GM23338 (cell line): ENCODE data around the gene TNFRSF17. TPM values are rescaled to one million over a fixed set of nuclear protein-coding genes. Genes with fewer than 3 reads are reported as not detected.

Experiments
- ATAC-seq: fragments of 200-7000 bp; cut with Tn5 transposase; 3 replicates; pipeline ENCODE4 v1.9.1; 2020
- DNase-seq: peaks from one replicate; pipeline ENCODE4 v3.0.0-alpha.2; 2015; ENCODE audit warnings: low spot score
- H2AFZ ChIP-seq: fragments of 200-600 bp; sonication (generic); 2 replicates; pipeline ENCODE4 v1.8.0; 2016; ENCODE audit warnings: antibody characterized with exemption, mild to moderate bottlenecking, moderate library complexity
- H3F3A ChIP-seq: fragments of 200-600 bp; sonication (generic); replicated peaks from 2 replicates; pipeline ENCODE4 v1.8.0; 2017; ENCODE audit warnings: antibody characterized with exemption, mixed run types, low read depth
- H3K27ac ChIP-seq: fragments of 200-600 bp; sonication (generic); 2 replicates; pipeline ENCODE4 v1.6.1; 2016; ENCODE audit warnings: low read depth
- H3K27me3 ChIP-seq: fragments of 200-600 bp; sonication (generic); 2 replicates; pipeline ENCODE4 v1.8.0; 2016; ENCODE audit warnings: mild to moderate bottlenecking, mixed run types, moderate library complexity; ENCODE audit not compliant: insufficient read depth
- H3K36me3 ChIP-seq: fragments of 200-600 bp; sonication (generic); 2 replicates; pipeline ENCODE4 v1.8.0; 2016; ENCODE audit warnings: mild to moderate bottlenecking; ENCODE audit not compliant: insufficient read depth
- H3K4me1 ChIP-seq: fragments of 200-600 bp; sonication (generic); 2 replicates; pipeline ENCODE4 v1.8.0; 2016; ENCODE audit warnings: mild to moderate bottlenecking, moderate library complexity; ENCODE audit not compliant: insufficient read depth
- H3K4me2 ChIP-seq: fragments of 200-600 bp; sonication (generic); 2 replicates; pipeline ENCODE4 v1.7.1; 2017; ENCODE audit warnings: mixed run types
- H3K4me3 ChIP-seq: fragments of 200-600 bp; sonication (generic); 2 replicates; pipeline ENCODE4 v1.6.1; 2016; ENCODE audit warnings: mixed run types
- H3K79me2 ChIP-seq: fragments of 200-600 bp; sonication (generic); replicated peaks from 2 replicates; pipeline ENCODE4 v1.8.0; 2017; ENCODE audit warnings: mild to moderate bottlenecking; ENCODE audit not compliant: insufficient read depth
- H3K9me2 ChIP-seq: fragments of 200-600 bp; sonication (generic); 2 replicates; pipeline ENCODE4 v1.8.0; 2017; ENCODE audit not compliant: insufficient read depth
- H4K20me1 ChIP-seq: fragments of 200-600 bp; sonication (generic); replicated peaks from 2 replicates; pipeline ENCODE4 v1.8.0; 2017; ENCODE audit warnings: mild to moderate bottlenecking; ENCODE audit not compliant: insufficient read depth
- H3K27ac Mint-ChIP-seq: 2 replicates; pipeline ENCODE4 v1.8.0; 2020; ENCODE audit warnings: inconsistent platforms, mild to moderate bottlenecking, moderate library complexity, mixed read lengths
- H3K27me3 Mint-ChIP-seq: 3 replicates; pipeline ENCODE4 v1.8.0; 2022; ENCODE audit warnings: low read depth, mild to moderate bottlenecking, moderate library complexity, mixed read lengths, inconsistent platforms; ENCODE audit not compliant: insufficient read depth, poor library complexity
- H3K36me3 Mint-ChIP-seq: 3 replicates; pipeline ENCODE4 v1.8.0; 2021; ENCODE audit warnings: low read depth, mild to moderate bottlenecking, inconsistent platforms, moderate library complexity, mixed read lengths
- H3K4me1 Mint-ChIP-seq: 3 replicates; pipeline ENCODE4 v1.8.0; 2020; ENCODE audit warnings: mild to moderate bottlenecking, inconsistent platforms, mixed read lengths
- H3K4me3 Mint-ChIP-seq: 3 replicates; pipeline ENCODE4 v1.8.0; 2021; ENCODE audit warnings: moderate library complexity, mild to moderate bottlenecking, inconsistent platforms, mixed read lengths
- H3K9me3 Mint-ChIP-seq: 3 replicates; pipeline ENCODE4 v1.8.0; 2020; ENCODE audit warnings: moderate library complexity, mild to moderate bottlenecking, inconsistent platforms, mixed read lengths
- CREB1 ChIP-seq: fragments of 250-450 bp; sonication (Bioruptor Pico); IDR thresholded peaks from 2 replicates; pipeline ENCODE4 v1.5.0; 2020; ENCODE audit warnings: low read depth, mild to moderate bottlenecking, moderate library complexity
- EZH2 ChIP-seq: fragments of 200-600 bp; sonication (generic); IDR thresholded peaks from one replicate; pipeline ENCODE4 v1.8.0; 2017; ENCODE audit warnings: antibody characterized with exemption, mild to moderate bottlenecking, low read depth; ENCODE audit not compliant: unreplicated experiment
- EZH2phosphoT487 ChIP-seq: fragments of 200-600 bp; sonication (generic); IDR thresholded peaks from one replicate; pipeline ENCODE4 v1.8.1; 2018; ENCODE audit warnings: antibody characterized with exemption; ENCODE audit not compliant: unreplicated experiment
- JUNB ChIP-seq: IDR thresholded peaks from one replicate; pipeline ENCODE4 v1.6.1; 2016; ENCODE audit warnings: antibody characterized with exemption; ENCODE audit not compliant: unreplicated experiment
- NANOG ChIP-seq: IDR thresholded peaks from 2 replicates; pipeline ENCODE4 v1.6.1; 2016; ENCODE audit warnings: antibody characterized with exemption, borderline replicate concordance
- POLR2AphosphoS5 ChIP-seq: IDR thresholded peaks from 2 replicates; pipeline ENCODE4 v1.6.1; 2016; ENCODE audit warnings: antibody characterized with exemption, low read depth
- STAT1 ChIP-seq: IDR thresholded peaks from one replicate; pipeline ENCODE4 v1.6.1; 2016; ENCODE audit warnings: antibody characterized with exemption; ENCODE audit not compliant: unreplicated experiment
- ZNF114 ChIP-seq: fragments of 250-450 bp; sonication (Bioruptor Pico); IDR thresholded peaks from 2 replicates; pipeline ENCODE4 v1.5.0; 2020; ENCODE audit warnings: mild to moderate bottlenecking, moderate library complexity
- ZNF331 ChIP-seq: fragments of 250-450 bp; sonication (Bioruptor Pico); IDR thresholded peaks from 2 replicates; pipeline ENCODE4 v1.5.0; 2020; ENCODE audit warnings: low read depth, mild to moderate bottlenecking, moderate library complexity
- ZNF462 ChIP-seq: fragments of 250-450 bp; sonication (Bioruptor Pico); IDR thresholded peaks from 2 replicates; pipeline ENCODE4 v1.5.0; 2020; ENCODE audit warnings: mild to moderate bottlenecking, moderate library complexity
- polyA plus RNA-seq: library from polyadenylated mRNA; unstranded; fragments of >200 nt; fragmentation: Nextera tagmentation; extraction: Ambion mirVana; gene quantifications from 2 replicates; pipeline ENCODE4 v1.2.1, GENCODE V29; 2016
- total RNA-seq: library from RNA; depleted of rRNA; stranded (reverse); fragments of >200 nt; shearing (Covaris generic); gene quantifications from 2 replicates; pipeline ENCODE4 v1.2.3, GENCODE V29; 2014
- TF ChIP-seq, protein P1 (sequence below): IDR thresholded peaks from one replicate; pipeline ENCODE4 v1.6.1; 2018; ENCODE audit warnings: antibody characterized with exemption; ENCODE audit not compliant: unreplicated experiment
- TF ChIP-seq, protein P2 (sequence below), 2 experiments: fragments of 200-600 bp in 1 of 2; sonication (generic) in 1 of 2; conservative IDR thresholded peaks; 2 replicates each; pipeline versions ENCODE4 v1.5.1 to v1.6.1; 2016 to 2017; ENCODE audit warnings: antibody characterized with exemption in 2 of 2, low read depth in 2 of 2, mild to moderate bottlenecking in 2 of 2, moderate library complexity in 1 of 2
- TF ChIP-seq, protein P3 (sequence below): IDR thresholded peaks from 2 replicates; pipeline ENCODE4 v1.6.1; 2016; ENCODE audit warnings: antibody characterized with exemption

The TNFRSF17 gene
- total and polyA plus RNA-seq, 2 experiments from 2014 or later = not detected

GRCh38 chr16:11994143-11995119 is 29.4 kb downstream of the TNFRSF17 start:
- H3K4me1 Mint-ChIP-seq = peaks cover 10% of the 10 kb centered on the region
- DNase-seq (no peak), ATAC-seq (no peak)
- Histone ChIP-seq H3F3A (no peaks in the 10 kb centered on the region), H2AFZ (no peak overlapping the region), H4K20me1 (no peaks in the 10 kb centered on the region), H3K4me2 (no peak overlapping the region), H3K4me3 (no peak overlapping the region), H3K79me2 (no peaks in the 10 kb centered on the region), H3K36me3 (no peaks in the 10 kb centered on the region), H3K27ac (no peak overlapping the region), H3K27me3 (no peaks in the 10 kb centered on the region), H3K9me2 (no peaks in the 10 kb centered on the region), H3K4me1 (0 out of 2 replicates have a peak, but pooled peaks cover 4% of the 10 kb centered on the region)
- no peak overlapping the region for H3K4me3 Mint-ChIP-seq
- H3K9me3 Mint-ChIP-seq = no peaks in the 10 kb centered on the region
- TF ChIP-seq ZNF114 (CRISPR knock-in tag) (no peak), JUNB (no peak), EZH2phosphoT487 (no peak), NANOG (no peak), ZNF462 (CRISPR knock-in tag) (no peak), ZNF331 (CRISPR knock-in tag) (no peak), CREB1 (no peak), STAT1 (no peak), POLR2AphosphoS5 (no peak), EZH2 (no peak)
- TF ChIP-seq, protein P1, sequence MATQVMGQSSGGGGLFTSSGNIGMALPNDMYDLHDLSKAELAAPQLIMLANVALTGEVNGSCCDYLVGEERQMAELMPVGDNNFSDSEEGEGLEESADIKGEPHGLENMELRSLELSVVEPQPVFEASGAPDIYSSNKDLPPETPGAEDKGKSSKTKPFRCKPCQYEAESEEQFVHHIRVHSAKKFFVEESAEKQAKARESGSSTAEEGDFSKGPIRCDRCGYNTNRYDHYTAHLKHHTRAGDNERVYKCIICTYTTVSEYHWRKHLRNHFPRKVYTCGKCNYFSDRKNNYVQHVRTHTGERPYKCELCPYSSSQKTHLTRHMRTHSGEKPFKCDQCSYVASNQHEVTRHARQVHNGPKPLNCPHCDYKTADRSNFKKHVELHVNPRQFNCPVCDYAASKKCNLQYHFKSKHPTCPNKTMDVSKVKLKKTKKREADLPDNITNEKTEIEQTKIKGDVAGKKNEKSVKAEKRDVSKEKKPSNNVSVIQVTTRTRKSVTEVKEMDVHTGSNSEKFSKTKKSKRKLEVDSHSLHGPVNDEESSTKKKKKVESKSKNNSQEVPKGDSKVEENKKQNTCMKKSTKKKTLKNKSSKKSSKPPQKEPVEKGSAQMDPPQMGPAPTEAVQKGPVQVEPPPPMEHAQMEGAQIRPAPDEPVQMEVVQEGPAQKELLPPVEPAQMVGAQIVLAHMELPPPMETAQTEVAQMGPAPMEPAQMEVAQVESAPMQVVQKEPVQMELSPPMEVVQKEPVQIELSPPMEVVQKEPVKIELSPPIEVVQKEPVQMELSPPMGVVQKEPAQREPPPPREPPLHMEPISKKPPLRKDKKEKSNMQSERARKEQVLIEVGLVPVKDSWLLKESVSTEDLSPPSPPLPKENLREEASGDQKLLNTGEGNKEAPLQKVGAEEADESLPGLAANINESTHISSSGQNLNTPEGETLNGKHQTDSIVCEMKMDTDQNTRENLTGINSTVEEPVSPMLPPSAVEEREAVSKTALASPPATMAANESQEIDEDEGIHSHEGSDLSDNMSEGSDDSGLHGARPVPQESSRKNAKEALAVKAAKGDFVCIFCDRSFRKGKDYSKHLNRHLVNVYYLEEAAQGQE = no peak
- TF ChIP-seq, protein P2, sequence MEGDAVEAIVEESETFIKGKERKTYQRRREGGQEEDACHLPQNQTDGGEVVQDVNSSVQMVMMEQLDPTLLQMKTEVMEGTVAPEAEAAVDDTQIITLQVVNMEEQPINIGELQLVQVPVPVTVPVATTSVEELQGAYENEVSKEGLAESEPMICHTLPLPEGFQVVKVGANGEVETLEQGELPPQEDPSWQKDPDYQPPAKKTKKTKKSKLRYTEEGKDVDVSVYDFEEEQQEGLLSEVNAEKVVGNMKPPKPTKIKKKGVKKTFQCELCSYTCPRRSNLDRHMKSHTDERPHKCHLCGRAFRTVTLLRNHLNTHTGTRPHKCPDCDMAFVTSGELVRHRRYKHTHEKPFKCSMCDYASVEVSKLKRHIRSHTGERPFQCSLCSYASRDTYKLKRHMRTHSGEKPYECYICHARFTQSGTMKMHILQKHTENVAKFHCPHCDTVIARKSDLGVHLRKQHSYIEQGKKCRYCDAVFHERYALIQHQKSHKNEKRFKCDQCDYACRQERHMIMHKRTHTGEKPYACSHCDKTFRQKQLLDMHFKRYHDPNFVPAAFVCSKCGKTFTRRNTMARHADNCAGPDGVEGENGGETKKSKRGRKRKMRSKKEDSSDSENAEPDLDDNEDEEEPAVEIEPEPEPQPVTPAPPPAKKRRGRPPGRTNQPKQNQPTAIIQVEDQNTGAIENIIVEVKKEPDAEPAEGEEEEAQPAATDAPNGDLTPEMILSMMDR (conservative IDR thresholded peaks at IDR 0.05; ENCODE audit: low read depth in 2 of 2) = no peak
- TF ChIP-seq, protein P3, sequence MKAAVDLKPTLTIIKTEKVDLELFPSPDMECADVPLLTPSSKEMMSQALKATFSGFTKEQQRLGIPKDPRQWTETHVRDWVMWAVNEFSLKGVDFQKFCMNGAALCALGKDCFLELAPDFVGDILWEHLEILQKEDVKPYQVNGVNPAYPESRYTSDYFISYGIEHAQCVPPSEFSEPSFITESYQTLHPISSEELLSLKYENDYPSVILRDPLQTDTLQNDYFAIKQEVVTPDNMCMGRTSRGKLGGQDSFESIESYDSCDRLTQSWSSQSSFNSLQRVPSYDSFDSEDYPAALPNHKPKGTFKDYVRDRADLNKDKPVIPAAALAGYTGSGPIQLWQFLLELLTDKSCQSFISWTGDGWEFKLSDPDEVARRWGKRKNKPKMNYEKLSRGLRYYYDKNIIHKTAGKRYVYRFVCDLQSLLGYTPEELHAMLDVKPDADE = no peak
- H3K27ac Mint-ChIP-seq = no peak overlapping the region
- H3K36me3 Mint-ChIP-seq = no peaks in the 10 kb centered on the region
- peaks cover 1% of the 10 kb centered on the region for H3K27me3 Mint-ChIP-seq
